ENCODE data around the gene BTAF1.

The BTAF1 gene

DNA sequence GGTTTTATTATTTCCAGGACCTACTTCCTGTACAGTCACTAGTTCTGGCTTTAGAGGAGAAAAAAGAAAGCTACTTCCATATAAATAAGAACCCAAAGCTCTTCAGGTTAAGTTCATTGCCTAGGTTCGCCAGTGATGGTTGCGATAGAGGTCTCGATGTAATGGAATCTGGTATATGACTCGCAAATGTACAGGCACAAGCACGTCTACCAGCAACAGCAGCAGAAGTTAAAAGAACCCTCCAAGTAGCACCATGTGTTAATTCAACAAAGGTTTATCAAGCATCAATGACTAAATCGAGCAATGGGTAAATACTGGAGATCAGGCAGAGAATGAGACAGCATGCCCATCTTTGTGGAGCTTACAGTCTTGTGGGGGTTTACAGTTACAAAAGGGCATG, 155.4 kb downstream of the BTAF1 start:
- TF ChIP-seq ZNF274 (IDR thresholded peaks at IDR 0.05; ENCODE audit: low read depth, low read length), result no peak
- no peak overlapping the region for H3K4me3 ChIP-seq (ENCODE audit: low read length)
